NCI-H2107 treated with DMSO at 0.1 percent for 48 hours (cell line): ENCODE data around the gene PIK3R2.

Experiments
- DNase-seq: peaks from one replicate; lab custom pipeline; 2025; ENCODE audit not compliant: unreplicated experiment; lab: John Stamatoyannopoulos, UW

The PIK3R2 gene

GRCh38 chr19:18122860-18123795 lies 29.8 kb upstream of the PIK3R2 start:
- no peak for DNase-seq

DNA sequence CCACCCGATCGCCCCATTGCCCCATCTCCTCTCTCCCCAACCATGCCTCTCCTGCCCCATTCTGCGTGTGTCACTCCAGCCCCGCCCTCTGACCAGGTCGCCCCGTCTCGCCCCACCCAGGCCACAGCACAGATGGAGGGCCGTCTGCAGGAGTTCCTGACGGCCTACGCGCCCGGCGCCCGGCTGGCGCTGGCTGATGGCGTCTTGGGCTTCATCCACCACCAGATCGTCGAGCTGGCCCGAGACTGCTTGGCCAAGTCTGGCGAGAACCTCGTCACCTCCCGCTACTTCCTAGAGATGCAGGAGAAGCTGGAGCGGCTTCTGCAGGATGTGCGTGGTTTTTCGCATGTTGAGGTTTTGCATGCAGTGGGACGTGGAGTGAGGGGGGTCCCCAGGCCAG lies 29.1 kb upstream of the PIK3R2 start:
- no peak for DNase-seq

GRCh38 chr19:18126097-18126496 lies 26.9 kb upstream of the PIK3R2 start:
- no peak for DNase-seq

DNA sequence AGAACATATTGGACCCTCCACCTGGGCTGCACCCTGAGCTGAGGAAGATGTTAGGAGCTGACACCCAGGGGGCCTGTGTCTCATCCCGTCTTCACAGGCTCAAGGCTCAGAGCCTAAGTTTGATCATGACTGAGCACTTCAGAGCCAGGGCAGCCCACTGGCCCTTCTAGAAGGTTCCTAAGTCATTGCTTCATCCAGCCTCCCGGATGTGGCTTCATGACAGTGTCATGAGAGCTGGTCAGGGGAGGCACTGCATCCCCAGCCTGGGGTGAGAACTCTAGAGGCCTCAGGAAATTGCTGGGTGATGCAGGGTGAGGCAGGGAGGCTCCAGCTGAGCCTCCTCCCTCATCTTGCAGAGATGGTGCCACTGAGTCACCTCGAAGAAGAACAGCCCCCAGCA lies 24.9 kb upstream of the PIK3R2 start:
- no peak for DNase-seq

DNA sequence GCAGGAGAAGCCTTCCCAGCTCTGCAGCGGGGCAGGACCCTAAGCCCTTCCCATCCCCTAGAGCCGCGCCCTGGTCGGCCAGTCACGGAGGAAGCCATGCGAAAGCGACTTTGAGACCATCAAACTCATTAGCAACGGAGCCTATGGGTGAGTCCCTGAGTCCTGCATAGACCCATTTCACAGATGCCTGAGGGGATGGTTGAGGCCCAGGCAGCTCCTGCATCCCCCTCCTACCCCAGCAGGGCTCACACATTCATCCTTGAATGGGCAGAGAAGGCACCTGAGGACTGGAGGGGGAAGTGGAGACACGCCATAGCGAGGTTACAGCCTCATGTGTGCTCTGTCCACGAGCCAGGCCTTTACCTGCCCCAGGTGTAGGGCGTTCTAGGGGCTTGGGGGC lies 24.2 kb upstream of the PIK3R2 start:
- DNase-seq: no peak

GRCh38 chr19:18130523-18131242 lies 22.3 kb upstream of the PIK3R2 start:
- no peak for DNase-seq

GRCh38 chr19:18131841-18132596 lies 20.9 kb upstream of the PIK3R2 start:
- DNase-seq: no peak

DNA sequence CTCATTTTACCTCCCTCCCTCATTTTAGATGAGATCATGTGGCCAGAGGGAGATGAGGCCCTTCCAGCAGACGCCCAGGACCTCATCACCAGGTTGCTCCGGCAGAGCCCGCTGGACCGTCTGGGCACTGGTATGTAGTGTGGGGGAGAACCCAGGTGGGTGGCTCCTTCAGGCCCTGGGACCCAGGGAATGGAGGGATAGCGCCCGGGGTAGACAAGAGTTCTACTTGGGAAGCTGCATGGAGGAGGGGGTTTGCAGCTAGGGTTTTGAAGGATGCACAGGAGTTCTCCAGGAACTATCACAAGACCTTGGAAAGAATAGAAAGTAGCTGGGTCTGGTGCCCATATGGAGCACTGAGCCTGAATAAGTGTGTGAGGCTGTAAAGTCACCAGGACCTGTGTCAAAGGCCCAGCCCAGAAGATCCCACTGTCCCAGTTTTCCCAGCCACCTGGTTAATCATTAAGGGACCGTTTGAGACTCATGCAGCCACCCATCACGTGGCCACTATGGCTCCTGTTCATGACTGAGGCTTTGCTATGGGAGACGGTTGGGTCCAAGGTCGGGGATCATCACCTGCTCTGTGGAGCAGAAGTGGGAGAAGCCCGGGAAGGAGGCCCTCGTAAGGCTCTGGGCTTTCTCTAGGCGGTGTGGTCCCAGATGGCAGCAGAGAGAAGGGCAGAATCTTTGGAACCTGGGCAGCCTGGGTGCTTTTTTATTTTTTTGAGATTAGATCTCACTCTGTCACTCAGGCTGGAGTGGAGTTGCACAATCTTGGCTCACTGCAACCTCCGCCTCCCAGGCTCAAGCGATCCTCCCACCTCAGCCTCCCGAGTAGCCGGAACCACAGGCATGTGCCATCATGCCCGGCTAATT lies 17.0 kb upstream of the PIK3R2 start:
- DNase-seq: no peak

DNA sequence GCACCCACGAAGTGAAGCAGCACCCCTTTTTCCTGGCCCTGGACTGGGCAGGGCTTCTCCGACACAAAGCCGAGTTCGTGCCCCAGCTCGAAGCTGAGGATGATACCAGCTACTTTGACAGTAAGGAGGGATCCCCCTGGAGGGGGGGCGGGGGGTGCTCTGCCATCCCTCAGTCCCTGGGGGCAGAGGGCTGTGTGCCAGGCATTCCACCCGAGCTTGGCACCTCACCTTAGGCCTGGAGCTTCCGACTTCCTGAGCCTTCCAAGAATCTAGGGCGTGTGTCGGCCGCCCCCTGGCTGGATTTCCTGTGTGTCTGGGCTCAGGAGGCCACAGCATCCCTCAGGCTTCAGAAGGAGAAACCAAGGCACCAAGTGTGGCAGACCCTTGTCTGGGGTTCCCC lies 15.7 kb upstream of the PIK3R2 start:
- no peak for DNase-seq

- DNase-seq: no peak
Observed at GRCh38 chr19:18137657-18138339, 15.2 kb upstream of the PIK3R2 start.

- DNase-seq: no peak
Observed at GRCh38 chr19:18140473-18140872, 12.5 kb upstream of the PIK3R2 start.

GRCh38 chr19:18141031-18141430 lies 11.9 kb upstream of the PIK3R2 start:
- DNase-seq: no peak

- no peak for DNase-seq
Observed at GRCh38 chr19:18143902-18144301, 9.1 kb upstream of the PIK3R2 start.

DNA sequence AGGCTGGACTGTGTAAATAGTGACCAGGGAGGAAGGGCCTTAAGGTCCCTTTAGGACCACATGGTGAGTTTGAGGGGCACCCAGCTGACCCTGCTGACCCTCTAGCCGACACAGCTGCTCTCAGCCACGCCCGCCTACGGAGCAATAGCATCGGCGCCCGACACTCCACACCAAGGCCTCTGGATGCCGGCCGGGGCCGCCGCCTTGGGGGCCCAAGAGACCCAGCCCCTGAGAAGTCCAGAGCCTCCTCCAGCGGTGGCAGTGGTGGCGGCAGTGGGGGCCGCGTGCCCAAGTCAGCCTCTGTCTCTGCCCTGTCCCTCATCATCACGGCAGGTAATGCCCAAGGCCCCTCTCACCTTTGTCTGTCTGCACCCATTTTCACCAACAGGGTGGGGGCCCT lies 8.6 kb upstream of the PIK3R2 start:
- DNase-seq: no peak

DNA sequence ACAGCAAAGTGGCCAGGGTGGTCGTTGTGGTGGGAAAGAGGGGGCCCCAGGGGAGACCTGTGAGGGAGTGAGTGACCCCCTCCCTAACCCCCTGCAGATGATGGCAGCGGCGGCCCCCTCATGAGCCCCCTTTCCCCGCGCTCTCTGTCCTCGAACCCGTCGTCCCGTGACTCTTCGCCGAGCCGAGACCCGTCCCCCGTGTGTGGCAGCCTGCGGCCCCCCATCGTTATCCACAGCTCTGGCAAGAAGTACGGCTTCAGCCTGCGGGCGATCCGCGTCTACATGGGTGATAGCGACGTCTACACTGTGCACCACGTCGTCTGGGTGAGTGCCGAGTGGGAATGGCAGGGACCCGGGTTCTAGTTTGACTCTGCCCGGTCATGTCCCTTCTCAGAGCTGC lies 8.1 kb upstream of the PIK3R2 start:
- DNase-seq: no peak

GRCh38 chr19:18145391-18145999 lies 7.5 kb upstream of the PIK3R2 start:
- no peak for DNase-seq

DNA sequence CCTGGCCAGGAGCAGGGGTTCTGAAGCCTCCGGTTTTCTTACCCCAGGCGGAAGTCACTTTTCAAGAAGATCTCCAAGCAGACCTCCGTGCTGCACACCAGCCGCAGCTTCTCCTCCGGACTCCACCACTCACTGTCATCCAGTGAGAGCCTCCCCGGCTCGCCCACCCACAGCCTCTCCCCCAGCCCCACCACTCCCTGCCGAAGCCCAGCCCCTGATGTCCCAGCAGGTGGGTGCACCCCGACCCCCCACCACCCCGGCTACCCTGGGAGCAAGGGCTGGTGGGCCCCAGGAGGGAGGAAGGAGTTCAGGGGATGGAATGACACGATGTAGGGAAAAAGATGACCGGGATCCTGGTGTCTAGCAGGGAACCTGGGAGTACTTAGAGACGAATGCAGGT lies 5.6 kb upstream of the PIK3R2 start:
- DNase-seq: no peak

DNA sequence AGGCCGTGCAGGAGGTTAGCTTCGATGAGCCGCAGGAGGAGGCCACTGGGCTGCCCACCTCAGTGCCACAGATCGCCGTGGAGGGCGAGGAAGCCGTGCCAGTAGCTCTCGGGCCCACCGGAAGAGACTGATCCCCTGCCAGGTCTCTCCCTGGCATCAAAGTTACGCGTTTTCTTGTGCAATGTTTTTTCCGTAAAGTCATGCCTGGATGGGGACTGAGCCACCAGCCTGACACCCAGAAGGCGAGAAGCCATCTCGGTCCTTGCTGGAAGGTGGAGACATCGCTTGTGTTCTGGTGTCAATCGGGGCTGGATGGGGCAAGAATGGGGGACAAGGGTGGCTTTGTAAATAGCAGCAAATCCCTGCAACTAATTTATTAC lies 3.4 kb upstream of the PIK3R2 start:
- DNase-seq: no peak

GRCh38 chr19:18150776-18151624 lies 2.0 kb upstream of the PIK3R2 start:
- no peak for DNase-seq
